ENCODE data around the gene TUBB. TPM values are rescaled to one million over a fixed set of nuclear protein-coding genes. Genes with fewer than 3 reads are reported as not detected.

TUBB gene
- total and polyA plus RNA-seq, 9 of the 15 experiments (the other 6 are each of a cell fraction or from before 2014, with no cell fraction given): 971 to 2,870 (median 1,478) TPM

DNA sequence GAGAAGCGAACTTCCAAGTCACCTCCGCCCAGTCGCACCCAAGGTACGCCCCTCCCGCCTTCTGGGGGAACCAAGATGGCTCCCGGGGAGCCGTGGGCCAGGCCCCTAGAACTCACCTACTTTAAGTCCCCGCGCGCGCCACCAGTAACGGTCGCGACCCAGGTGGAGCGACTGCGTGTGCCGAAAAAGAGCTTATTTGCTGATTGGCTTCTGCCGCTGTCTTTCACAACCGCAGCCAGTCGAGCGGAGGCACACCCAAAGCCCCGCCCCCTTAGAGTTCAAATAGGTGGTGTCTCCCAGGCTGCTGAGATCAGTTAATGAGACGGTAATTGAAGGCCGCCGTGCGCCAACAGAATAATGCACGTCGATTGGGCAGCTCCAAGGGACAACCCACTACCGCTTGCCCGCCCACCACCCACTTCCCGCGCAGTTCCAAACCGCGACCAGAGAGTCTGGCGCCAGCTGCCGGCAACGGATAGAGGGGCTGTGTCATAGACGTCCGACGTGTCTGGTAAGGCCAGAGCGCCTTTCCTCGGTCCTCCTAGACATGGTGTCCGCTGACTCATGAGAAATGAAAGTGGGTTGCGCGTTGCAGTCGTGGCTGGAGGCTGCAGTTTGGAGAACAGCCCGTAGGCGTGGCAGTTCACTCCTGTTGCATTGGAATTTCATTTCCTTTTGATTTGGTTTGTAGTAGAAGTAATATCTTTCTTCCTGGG lies 2.9 kb upstream of the TUBB start, which contains the start of gene MDC1 (continued):
- TF ChIP-seq ZNF778 (CRISPR knock-in tag; IDR thresholded peaks at IDR 0.05): no peak
- TF ChIP-seq KAT7 (CRISPR knock-in tag; IDR thresholded peaks at IDR 0.05; ENCODE audit: borderline replicate concordance): peak; percentile 96; the same call in 1 of the 2 replicates
- TF ChIP-seq, protein P1, sequence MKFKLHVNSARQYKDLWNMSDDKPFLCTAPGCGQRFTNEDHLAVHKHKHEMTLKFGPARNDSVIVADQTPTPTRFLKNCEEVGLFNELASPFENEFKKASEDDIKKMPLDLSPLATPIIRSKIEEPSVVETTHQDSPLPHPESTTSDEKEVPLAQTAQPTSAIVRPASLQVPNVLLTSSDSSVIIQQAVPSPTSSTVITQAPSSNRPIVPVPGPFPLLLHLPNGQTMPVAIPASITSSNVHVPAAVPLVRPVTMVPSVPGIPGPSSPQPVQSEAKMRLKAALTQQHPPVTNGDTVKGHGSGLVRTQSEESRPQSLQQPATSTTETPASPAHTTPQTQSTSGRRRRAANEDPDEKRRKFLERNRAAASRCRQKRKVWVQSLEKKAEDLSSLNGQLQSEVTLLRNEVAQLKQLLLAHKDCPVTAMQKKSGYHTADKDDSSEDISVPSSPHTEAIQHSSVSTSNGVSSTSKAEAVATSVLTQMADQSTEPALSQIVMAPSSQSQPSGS (CRISPR knock-in tag; IDR thresholded peaks at IDR 0.05): no peak
- no peak for TF ChIP-seq ZNF699 (CRISPR knock-in tag; IDR thresholded peaks at IDR 0.05; ENCODE audit: insufficient replicate concordance)
- peak; percentile 80 for TF ChIP-seq GABPB1 (CRISPR knock-in tag; IDR thresholded peaks at IDR 0.05)
- no peak for TF ChIP-seq TCF7L2 (IDR thresholded peaks at IDR 0.05; ENCODE audit: low read depth, low read length)
- no peak for TF ChIP-seq THAP7 (CRISPR knock-in tag; IDR thresholded peaks at IDR 0.05)
- no peak for TF ChIP-seq MTA2 (IDR thresholded peaks at IDR 0.05; ENCODE audit: low read depth)
- peak; percentile 96 for TF ChIP-seq KDM5B (IDR thresholded peaks at IDR 0.05; ENCODE audit: insufficient replicate concordance, low read depth, low read length)
- peak; percentile 87 for TF ChIP-seq TARDBP (IDR thresholded peaks at IDR 0.05)
- TF ChIP-seq ZNF282 (CRISPR knock-in tag; IDR thresholded peaks at IDR 0.05): no peak
- TF ChIP-seq MAFK (IDR thresholded peaks at IDR 0.05; ENCODE audit: low read length): peak; percentile 98
- no peak for TF ChIP-seq MCM5 (IDR thresholded peaks at IDR 0.05; ENCODE audit: low read depth)
- peak; percentile 92; the same call in 1 of the 2 replicates for TF ChIP-seq RNF2 (IDR thresholded peaks at IDR 0.05)
- peak in 1 of 2 experiments; percentile 60 for TF ChIP-seq AFF1 (IDR thresholded peaks at IDR 0.05; ENCODE audit: low read depth in 1 of 2, partially characterized antibody in 2 of 2)
- TF ChIP-seq ATF3 (IDR thresholded peaks at IDR 0.05): peak; percentile 87
- peak; percentile 92 for TF ChIP-seq ATF3 (CRISPR knock-in tag; conservative IDR thresholded peaks at IDR 0.05)
- no peak for TF ChIP-seq FOXA1 (IDR thresholded peaks at IDR 0.05; ENCODE audit: borderline replicate concordance)
- peak; percentile 79 for TF ChIP-seq RBM25 (IDR thresholded peaks at IDR 0.05; ENCODE audit: low read depth, low read length, severe bottlenecking)
- 0 out of 2 replicates have a peak, but pooled peaks have one; percentile 35 for TF ChIP-seq ZNF324 (CRISPR knock-in tag; IDR thresholded peaks at IDR 0.05)
- TF ChIP-seq NCOA4 (IDR thresholded peaks at IDR 0.05; ENCODE audit: partially characterized antibody): no peak
- TF ChIP-seq NCOA2 (IDR thresholded peaks at IDR 0.05; ENCODE audit: partially characterized antibody in 2 of 2): no peak
- TF ChIP-seq GTF2F1 (IDR thresholded peaks at IDR 0.05; ENCODE audit: low read depth, low read length): peak; percentile 87; the same call in 1 of the 2 replicates

Data from K562 (cell line).